ENCODE data around the gene STX10.
"Not testable (repeated sequence)": the region's sequence is repeated elsewhere in the genome, so short reads cannot be mapped to it uniquely, and the experiment has no call there.

Gene STX10

GRCh38 chr19:13150187-13150930 lies at the start of gene STX10, which contains the start of gene IER2:
STX10 (minus strand) TSS chr19:13150375; CDS start chr19:13150173, 202 bp downstream.
IER2 (plus strand) TSS chr19:13150411; CDS start chr19:13153187, 2,776 bp downstream.
- DNase-seq (ENCODE audit: low read depth): peak; percentile 98

DNA sequence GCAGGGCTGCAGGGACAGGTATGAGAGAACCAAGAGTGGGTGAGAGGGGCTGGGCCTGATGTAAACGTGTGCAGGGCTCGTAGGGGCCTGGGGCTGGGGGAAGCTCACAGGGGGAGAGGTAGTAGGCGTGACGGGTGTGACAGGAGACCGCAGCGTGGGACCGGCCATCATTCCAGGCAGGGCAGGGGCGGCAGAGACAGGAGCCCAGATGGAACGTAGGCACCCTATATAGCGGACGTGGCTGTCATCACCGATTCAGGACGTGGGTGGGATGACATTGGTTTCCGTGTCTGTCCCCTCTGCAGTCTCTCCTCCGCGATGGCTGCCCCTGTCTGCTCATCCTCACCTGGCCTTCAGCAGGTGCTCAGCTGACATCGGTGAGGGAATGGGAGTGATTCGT lies 48.5 kb upstream of the STX10 start:
- DNase-seq (ENCODE audit: low read depth): no peak

DNA sequence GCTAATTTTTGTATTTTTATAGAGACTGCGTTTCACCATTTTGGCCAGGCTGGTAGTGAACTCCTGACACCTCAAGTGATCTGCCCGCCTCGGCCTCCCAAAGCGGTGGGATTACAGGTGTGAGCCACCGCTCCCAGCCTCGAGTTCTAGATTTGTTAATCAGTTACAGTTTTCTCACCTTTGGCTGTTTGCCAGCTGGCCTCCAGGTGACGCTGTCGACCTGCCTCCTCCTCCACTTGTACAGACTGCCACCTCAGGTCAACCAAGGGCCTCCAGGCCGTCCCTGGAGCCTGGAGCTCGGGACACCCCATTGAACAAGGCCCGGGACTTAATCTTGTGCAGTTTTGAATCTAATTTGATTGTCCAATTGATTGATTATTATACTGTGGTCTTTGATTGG lies 45.5 kb upstream of the STX10 start:
- DNase-seq (ENCODE audit: low read depth): no peak

GRCh38 chr19:13190781-13191540 lies 40.8 kb upstream of the STX10 start:
- DNase-seq (ENCODE audit: low read depth): no peak

DNA sequence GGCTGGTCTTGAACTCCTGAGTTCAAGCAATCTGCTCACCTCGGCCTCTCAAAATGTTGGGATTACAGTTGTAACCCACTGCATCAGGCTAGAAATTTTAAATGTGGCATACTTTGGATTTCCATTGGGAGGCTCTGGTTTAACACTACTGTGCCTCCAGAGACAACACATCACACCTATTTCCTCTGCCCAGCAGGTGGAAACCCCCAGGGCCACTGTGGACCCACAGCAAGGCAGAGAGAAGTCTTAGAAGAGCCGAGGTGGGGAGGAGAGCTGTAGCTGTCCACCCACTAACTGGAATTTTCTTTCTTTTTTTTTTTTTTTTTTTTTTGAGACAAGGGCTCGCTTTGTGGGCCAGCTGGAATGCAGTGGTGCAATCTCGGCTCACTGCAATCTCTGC lies 39.4 kb upstream of the STX10 start:
- no peak for DNase-seq (ENCODE audit: low read depth)

DNA sequence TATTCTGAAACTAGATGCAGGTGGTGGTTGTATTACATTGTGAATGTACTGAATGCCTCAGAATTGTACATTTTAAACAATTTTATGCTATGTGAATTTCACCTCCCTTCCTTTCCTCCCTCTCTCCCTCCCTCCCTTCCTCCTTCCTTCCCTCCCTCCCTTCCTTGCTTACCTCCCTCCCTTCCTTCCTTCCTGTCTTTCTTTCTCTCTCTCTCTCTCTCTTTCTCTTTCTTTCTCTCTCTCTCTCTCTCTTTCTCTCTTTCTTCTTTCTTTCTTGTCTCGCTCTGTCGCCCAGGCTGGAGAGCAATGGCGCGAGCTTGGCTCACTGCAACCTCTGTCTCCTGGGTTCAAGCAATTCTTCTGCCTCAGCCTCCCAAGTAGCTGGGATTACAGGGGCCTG lies 37.2 kb upstream of the STX10 start:
- no peak for DNase-seq (ENCODE audit: low read depth)

DNA sequence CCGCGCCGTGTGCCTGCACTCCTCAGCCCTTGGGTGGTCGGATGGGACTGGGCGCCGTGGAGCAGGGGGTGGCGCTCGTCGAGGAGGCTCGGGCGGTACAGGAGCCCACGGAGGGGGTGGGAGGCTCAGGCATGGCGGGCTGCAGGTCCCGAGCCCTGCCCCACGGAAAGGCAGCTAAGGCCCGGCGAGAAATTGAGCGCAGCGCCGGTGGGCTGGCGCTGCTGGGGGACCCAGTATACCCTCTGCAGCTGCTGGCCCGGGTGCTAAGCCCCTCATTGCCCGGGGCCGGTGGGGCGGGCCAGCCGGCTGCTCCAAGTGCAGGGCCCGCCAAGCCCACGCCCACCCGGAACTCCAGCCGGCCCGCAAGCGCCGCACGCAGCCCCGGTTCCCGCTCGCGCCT lies 36.5 kb upstream of the STX10 start:
- DNase-seq (ENCODE audit: low read depth): not testable (repeated sequence)

DNA sequence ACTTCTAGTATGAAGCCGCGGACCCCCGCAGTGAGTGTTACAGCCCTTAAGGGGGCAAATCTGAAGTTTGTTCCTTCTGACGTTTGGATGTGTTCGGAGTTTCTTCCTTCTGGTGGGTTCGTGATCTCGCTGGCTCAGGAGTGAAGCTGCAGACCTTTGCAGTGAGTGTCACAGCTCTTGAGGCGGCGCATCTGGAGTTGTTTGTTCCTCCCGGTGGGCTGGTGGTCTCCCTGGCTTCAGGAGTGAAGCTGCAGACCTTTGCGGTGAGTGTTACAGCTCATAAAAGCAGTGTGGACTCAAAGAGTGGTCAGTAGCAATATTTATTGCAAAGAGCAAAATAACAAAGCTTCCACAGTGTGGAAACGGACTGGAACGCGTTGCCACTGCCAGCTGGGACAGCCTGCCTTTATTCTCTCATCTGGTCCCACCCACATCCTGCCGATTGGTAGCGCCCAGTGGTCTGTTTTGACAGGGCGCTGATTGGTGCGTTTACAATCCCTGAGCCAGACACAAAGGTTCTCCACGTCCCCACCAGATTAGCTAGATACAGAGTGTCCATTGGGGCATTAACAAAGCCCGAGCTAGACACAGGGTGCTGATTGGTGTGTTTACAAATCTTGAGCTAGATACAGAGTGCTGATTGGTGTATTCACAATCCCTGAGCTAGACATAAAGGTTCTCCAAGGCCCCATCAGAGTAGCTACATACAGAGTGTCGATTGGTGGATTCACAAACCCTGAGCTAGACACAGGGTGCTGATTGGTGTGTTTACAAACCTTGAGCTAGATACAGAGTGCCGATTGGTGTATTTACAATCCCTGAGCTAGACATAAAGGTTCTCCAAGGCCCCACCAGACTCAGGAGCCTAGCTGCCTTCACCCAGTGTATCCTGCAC lies 35.8 kb upstream of the STX10 start:
- not testable (repeated sequence) for DNase-seq (ENCODE audit: low read depth)

DNA sequence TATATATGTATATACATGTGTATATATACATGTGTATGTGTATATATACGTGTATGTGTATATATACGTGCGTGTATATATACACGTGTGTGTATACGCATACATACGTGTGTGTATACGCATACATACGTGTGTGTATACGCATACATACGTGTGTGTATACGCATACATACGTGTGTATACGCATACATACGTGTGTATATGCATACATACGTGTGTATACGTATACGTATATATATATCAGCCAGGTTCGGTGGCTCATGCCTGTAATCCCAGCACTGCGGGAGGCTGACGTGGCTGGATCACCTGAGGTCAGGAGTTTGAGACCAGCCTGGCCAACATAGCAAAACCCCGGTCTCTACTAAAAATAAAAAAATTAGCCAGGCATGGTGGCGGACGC lies 34.8 kb upstream of the STX10 start:
- DNase-seq (ENCODE audit: low read depth): not testable (repeated sequence)

DNA sequence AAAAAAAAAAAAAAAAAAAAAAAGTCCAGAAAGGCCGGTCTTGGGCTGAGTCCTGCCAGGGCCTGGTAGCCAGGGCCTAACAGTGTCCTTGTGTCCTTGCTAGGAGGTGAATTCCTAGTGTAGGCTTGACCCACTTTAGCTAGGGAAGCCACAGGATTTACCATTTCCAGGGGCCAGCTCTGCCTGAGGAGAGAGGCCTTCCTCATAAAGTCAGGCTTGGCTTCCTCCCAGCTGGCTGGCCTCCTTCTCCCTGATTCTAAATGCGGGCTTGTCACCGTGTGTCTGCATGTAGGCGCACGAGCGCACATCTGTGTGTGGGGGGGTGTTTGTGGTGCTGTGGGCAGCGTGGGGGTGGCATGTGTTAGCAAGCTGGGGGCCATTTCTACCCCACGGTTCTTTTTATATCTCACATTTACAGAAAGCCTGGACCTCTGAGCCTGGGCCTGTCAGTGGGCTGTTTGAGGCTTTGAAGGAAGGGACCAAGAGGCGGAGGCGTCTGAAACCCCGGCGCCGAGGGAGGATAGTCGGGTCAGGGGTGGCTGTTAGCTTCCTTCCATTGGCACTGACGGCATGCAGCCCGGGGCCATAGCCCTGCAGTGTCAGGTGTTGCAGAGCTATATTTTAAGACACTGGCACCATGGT lies 31.7 kb upstream of the STX10 start:
- peak; percentile 19 for DNase-seq (ENCODE audit: low read depth)

DNA sequence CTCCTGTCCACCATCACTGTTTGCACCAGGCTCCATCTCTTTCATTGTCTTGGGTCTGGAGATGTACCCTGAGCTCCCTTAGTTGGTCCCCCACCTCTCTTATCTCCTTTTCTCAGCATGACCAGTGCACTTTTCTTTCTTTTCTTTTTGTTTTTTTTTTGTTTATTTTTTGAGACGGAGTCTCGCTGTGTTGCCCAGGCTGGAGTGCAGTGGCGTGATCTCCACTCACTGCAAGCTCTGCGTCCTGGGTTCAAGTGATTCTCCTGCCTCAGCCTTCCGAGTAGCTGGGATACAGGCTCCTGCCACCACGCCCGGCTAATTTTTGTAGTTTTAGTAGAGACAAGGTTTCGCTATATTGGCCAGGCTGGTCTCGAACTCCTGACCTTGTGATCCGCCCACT lies 28.1 kb upstream of the STX10 start:
- not testable (repeated sequence) for DNase-seq (ENCODE audit: low read depth)

GRCh38 chr19:13177584-13177983 lies 27.4 kb upstream of the STX10 start:
- not testable (repeated sequence) for DNase-seq (ENCODE audit: low read depth)

- no peak for DNase-seq (ENCODE audit: low read depth)
These were observed 26.2 kb upstream of the STX10 start for GRCh38 chr19:13176345-13176744.

GRCh38 chr19:13173139-13173737 lies 23.1 kb upstream of the STX10 start:
- DNase-seq (ENCODE audit: low read depth): no peak

DNA sequence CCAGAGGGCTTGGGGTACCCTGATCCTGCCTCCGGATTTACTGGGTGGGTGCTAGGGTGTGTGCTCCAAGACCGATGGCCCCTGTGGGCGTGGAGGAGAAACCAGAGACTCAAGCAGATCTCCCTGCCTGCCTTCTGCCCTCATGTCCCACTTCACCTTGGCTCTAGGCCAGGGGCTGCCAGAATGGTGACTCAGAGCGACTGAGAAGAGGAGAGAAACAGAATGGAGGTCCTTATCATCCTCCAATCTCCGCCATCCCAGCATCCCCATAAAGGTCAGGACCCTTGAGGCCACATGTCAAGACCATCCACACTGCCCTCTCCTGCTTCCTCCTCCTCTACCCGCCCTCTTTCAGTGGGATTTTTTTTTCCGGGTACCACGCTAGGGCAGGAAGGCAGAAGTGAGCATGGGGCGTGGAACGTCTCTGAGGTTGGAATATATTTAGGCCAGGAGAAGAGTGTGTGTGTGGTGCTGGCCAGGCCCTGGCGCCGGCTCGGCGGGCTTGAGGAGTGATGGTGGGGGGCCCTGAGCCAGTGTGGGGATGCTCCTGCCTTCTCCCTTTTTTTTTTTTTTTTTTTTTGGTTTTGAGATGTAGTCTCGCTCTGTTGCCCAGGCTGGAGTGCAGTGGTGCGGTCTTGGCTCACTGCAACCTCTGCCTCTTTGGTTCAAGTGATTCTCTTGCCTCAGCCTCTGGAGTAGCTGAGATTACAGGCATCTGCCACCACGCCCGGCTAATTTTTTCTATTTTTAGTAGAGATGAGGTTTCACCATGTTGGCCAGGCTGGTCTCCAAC lies 22.4 kb upstream of the STX10 start:
- peak; percentile 94 for DNase-seq (ENCODE audit: low read depth)

DNA sequence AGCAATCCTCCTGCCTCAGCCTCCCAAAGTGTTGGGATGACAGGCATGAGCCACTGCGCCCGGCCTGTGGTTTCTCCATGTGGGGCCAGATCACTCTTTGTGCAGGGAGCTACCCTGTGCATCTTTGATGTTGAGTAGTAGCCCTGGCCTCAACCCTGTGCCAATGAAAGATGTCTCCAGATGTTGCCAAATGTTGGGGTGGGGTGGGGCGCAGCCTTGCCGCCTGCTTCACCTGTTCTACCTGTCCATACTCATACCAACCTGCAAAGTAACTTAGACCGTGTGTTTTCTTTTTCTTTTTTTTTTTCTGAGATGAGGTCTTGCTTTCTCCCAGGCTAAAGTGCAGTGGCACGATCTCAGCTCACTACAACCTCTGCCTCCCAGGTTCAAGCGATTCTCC lies 21.0 kb upstream of the STX10 start:
- no peak for DNase-seq (ENCODE audit: low read depth)

- peak; percentile 92 for DNase-seq (ENCODE audit: low read depth)
These were observed 19.6 kb upstream of the STX10 start for GRCh38 chr19:13169769-13170168.

DNA sequence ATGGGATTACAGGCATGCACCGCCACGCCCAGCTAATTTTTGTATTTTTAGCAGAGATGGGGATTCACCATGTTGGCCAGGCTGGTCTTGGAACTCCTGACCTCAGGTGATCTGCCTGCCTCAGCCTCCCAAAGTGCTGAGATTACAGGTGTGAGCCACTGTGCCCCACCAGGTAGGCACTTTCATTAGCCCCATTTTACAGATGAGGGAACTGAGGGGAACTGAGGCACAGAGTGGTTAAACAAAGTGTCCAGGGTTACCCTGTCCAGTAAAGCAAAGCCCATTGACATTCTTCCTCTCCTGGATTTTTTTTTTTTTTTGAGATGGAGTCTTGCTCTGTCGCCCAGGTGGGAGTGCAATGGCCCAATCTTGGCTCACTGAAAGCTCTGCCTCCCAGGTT lies 16.0 kb upstream of the STX10 start:
- not testable (repeated sequence) for DNase-seq (ENCODE audit: low read depth)

DNA sequence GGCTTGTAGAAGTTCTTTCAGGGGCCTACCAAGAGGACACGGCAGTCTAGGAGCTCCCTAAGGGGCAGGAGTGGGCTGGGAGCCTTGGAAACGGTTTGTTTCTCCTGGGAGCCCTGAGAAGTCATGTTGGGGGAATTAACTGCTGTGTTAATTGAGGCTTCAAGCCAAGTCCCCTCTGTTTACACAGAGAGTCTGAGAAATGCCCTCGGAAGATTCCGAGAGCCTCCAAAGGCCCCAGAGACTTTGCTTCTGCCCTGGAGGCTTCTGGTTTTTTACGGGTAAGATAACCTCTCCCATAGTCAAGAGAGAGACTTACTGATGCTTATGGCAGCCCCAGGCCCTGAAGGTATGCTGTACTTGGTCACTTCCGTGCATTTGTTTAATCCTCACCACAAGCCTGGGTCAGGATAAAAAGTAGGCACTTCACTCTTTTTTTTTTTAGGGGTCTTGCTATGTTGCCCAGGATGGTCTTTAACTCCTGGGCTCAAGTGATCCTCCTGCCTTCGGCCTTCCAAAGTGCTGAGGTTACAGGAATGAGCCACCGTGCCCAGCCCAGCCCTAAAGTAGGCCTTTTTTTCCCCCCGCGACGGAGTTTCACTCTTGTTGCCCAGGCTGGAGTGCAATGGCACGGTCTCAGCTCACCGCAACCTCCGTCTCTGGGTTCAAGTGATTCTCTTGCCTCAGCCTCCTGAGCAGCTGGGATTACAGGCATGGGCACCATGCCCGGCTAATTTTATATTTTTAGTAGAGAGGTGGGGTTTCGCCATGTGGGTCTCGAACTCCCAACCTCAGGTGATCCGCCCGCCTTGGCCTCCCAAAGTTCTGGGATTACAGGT lies 15.2 kb upstream of the STX10 start:
- peak; percentile 41 for DNase-seq (ENCODE audit: low read depth)
